ENCODE data around the gene DDX10. TPM values are rescaled to one million over a fixed set of nuclear protein-coding genes. Genes with fewer than 3 reads are reported as not detected.

DDX10 gene
- total and polyA plus RNA-seq, 3 donors from 2014 or later, result 25.7 to 64.4 (median 59.2) TPM

DNA sequence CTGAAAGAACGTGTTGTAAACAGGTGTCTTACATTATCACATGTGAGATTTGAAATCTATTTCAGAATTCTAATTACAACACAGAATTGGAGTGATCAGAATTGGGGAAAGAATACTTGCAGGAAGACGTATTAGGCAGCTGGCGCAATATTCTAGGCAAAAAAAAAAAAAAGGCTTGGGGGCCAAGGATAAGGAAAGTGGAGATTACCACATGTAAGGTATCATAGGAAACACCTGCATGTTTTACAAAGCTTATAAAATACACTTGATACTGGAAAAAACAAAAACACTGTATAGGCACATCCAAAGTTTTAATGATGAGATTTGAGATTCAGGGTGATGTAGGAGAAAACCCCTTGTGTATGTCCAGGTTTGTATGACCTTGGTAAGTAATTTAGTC is 245.1 kb downstream of the DDX10 start:
- no peaks in the 10 kb centered on the region for H3K27me3 ChIP-seq
- intact Hi-C loops (cut with DNase I; ENCODE audit: low total_unique reads), result no loop called here
- H3K4me1 ChIP-seq, result no peaks in the 10 kb centered on the region
- no peak overlapping the region for H3K27ac ChIP-seq
- H3K9me3 ChIP-seq, result no peaks in the 10 kb centered on the region
- no peaks in the 10 kb centered on the region for H3K36me3 ChIP-seq (ENCODE audit: low read depth, missing control alignments)
- H3K4me3 ChIP-seq, result no peak overlapping the region
- 95 to 96% methylated on average over 3 of the region's 3 CpGs for WGBS, 2 donors
- no peak for DNase-seq
- no peak for TF ChIP-seq POLR2A (IDR thresholded peaks at IDR 0.05)
- TF ChIP-seq, protein P1, sequence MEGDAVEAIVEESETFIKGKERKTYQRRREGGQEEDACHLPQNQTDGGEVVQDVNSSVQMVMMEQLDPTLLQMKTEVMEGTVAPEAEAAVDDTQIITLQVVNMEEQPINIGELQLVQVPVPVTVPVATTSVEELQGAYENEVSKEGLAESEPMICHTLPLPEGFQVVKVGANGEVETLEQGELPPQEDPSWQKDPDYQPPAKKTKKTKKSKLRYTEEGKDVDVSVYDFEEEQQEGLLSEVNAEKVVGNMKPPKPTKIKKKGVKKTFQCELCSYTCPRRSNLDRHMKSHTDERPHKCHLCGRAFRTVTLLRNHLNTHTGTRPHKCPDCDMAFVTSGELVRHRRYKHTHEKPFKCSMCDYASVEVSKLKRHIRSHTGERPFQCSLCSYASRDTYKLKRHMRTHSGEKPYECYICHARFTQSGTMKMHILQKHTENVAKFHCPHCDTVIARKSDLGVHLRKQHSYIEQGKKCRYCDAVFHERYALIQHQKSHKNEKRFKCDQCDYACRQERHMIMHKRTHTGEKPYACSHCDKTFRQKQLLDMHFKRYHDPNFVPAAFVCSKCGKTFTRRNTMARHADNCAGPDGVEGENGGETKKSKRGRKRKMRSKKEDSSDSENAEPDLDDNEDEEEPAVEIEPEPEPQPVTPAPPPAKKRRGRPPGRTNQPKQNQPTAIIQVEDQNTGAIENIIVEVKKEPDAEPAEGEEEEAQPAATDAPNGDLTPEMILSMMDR (IDR thresholded peaks at IDR 0.05), result no peak

DNA sequence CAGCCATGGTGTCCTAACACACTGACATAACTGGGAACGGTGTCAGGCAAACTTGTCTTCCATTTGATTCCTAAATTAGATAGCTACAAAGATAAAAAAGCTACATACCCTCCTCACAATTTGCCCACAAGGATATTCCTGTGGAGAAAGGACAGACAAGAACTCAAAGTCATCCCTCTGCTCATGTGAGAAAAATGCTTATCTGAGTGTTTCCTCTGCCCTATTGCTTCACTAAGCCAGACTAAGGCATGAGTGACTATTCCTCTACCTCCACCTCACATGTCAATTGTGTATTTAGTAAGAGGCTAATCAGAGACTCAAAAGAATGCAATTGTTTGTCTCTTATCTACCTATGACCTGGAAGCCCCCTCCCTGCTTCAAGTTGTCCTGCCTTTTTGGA is 247.7 kb downstream of the DDX10 start:
- DNase-seq, result no peak
- TF ChIP-seq POLR2A (IDR thresholded peaks at IDR 0.05), result no peak
- TF ChIP-seq, protein P1 (IDR thresholded peaks at IDR 0.05), result no peak
- Histone ChIP-seq H3K9me3 (no peaks in the 10 kb centered on the region), H3K36me3 (ENCODE audit: low read depth, missing control alignments) (no peaks in the 10 kb centered on the region), H3K4me3 (no peak overlapping the region), H3K4me1 (no peaks in the 10 kb centered on the region), H3K27me3 (no peaks in the 10 kb centered on the region), H3K27ac (no peak overlapping the region)
- intact Hi-C loops (cut with DNase I; ENCODE audit: low total_unique reads), result no loop called here
- 92 to 100% methylated on average over 1 of the region's 1 CpG for WGBS, 2 donors

DNA sequence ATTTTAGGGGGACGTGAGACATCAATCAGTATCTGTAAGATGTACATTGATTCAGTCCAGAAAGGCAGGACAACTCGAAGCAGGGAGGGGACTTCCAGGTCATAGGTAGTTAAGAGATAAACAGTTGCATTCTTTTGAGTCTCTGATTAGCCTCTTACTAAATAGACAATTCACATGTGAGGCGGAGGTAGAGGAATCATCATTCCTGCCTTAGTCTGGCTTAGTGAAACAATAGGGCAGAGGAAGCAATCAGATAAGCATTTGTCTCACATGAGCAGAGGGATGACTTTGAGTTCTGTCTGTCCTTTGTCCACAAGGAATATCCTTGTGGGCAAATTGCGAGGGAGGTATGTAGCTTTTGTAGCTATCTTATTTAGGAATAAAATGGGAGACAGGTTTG is 248.3 kb downstream of the DDX10 start:
- H3K9me3 ChIP-seq, result no peaks in the 10 kb centered on the region
- TF ChIP-seq, protein P1 (IDR thresholded peaks at IDR 0.05), result no peak
- no peak for TF ChIP-seq POLR2A (IDR thresholded peaks at IDR 0.05)
- no peaks in the 10 kb centered on the region for H3K27me3 ChIP-seq
- no peak overlapping the region for H3K27ac ChIP-seq
- H3K36me3 ChIP-seq (ENCODE audit: low read depth, missing control alignments), result no peaks in the 10 kb centered on the region
- H3K4me3 ChIP-seq, result no peak overlapping the region
- no peak for DNase-seq
- 74 to 77% methylated on average over 4 of the region's 4 CpGs for WGBS, 2 donors
- no peaks in the 10 kb centered on the region for H3K4me1 ChIP-seq
- intact Hi-C loops (cut with DNase I; ENCODE audit: low total_unique reads), result no loop called here

DNA sequence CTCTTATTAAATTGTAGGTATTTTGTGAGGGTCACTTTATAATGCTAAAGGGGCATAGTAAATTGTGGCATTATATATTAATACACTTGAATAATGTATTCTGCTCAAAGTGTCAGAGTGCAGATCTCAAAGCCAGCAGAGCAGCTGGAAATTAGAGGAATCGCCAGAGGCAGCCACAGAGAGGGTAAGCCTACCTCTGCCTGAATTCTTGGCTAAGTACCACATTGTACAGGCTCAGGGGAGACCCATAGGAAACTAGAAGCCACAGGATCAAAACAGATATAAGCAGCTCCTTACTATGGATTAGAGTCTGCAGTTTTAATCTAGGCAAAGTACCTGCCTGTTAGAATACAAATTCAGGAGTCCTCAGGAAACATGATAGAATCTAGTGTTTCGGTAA is 249.3 kb downstream of the DDX10 start:
- no peaks in the 10 kb centered on the region for H3K27me3 ChIP-seq
- H3K27ac ChIP-seq, result no peak overlapping the region
- no peak for TF ChIP-seq POLR2A (IDR thresholded peaks at IDR 0.05)
- TF ChIP-seq, protein P1 (IDR thresholded peaks at IDR 0.05), result no peak
- no peaks in the 10 kb centered on the region for H3K9me3 ChIP-seq
- no peaks in the 10 kb centered on the region for H3K36me3 ChIP-seq (ENCODE audit: low read depth, missing control alignments)
- DNase-seq, result no peak
- 89 to 97% methylated on average over 2 of the region's 2 CpGs for WGBS, 2 donors
- H3K4me1 ChIP-seq, result no peaks in the 10 kb centered on the region
- no peak overlapping the region for H3K4me3 ChIP-seq
- intact Hi-C loops (cut with DNase I; ENCODE audit: low total_unique reads), result no loop called here

DNA sequence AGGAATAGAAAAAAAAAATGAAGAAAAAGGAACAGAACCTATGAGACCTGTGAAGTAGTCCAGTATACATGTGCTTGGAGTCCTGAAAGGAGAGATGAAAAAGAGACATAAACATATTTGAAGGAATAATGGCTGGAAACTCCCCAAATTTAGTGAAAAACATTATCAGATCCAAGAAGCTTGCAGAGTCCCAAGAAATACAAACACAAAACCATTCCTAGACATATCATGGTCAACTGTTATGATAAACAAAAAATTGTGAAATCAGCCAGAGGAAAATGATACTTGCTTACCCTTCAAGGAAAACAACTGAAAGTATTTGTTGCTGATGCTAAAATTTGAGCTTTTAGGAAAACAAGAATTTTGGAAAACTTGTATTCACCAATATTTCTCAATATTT is 250.1 kb downstream of the DDX10 start:
- Histone ChIP-seq H3K36me3 (ENCODE audit: low read depth, missing control alignments) (no peaks in the 10 kb centered on the region), H3K4me3 (no peak overlapping the region), H3K4me1 (no peaks in the 10 kb centered on the region), H3K9me3 (no peaks in the 10 kb centered on the region), H3K27ac (no peak overlapping the region), H3K27me3 (no peaks in the 10 kb centered on the region)
- no peak for TF ChIP-seq POLR2A (IDR thresholded peaks at IDR 0.05)
- TF ChIP-seq, protein P1 (IDR thresholded peaks at IDR 0.05), result no peak
- no peak for DNase-seq
- intact Hi-C loops (cut with DNase I; ENCODE audit: low total_unique reads), result no loop called here

Measured in testis (tissue), 3 donors.